OCI-LY3 (cell line): ENCODE measurements around the gene SOS2.

ENCODE experiments used
- H2AFZ ChIP-seq: fragments of 200-600, 300-600 bp; shearing (Covaris generic); 2 replicates; pipeline ENCODE4 v1.6.0; 2014; ENCODE audit warnings: antibody characterized with exemption, low read depth, low read length
- H3K27ac ChIP-seq: fragments of 200-600, 300-600 bp; sonication (generic); 2 replicates; pipeline ENCODE4 v1.5.1; 2014; ENCODE audit warnings: mild to moderate bottlenecking, low read length, moderate library complexity, mixed read lengths
- H3K27me3 ChIP-seq: fragments of 200-600, 300-600 bp; sonication (generic); 2 replicates; pipeline ENCODE4 v1.6.1; 2014; ENCODE audit warnings: low read depth, low read length, mixed read lengths
- H3K36me3 ChIP-seq: fragments of 200-600, 300-600 bp; sonication (generic); replicated peaks from 2 replicates; pipeline ENCODE3; 2014; ENCODE audit warnings: low read depth, low read length, mixed read lengths
- H3K4me1 ChIP-seq: fragments of 300-600, 200-600 bp; sonication (generic); 2 replicates; pipeline ENCODE4 v1.6.1; 2014; ENCODE audit warnings: low read length, mixed read lengths
- H3K4me2 ChIP-seq: fragments of 200-600, 300-600 bp; sonication (generic); 2 replicates; pipeline ENCODE4 v1.6.1; 2014; ENCODE audit warnings: low read length, mixed read lengths
- H3K4me3 ChIP-seq: fragments of 300-600, 200-600 bp; sonication (generic); 2 replicates; pipeline ENCODE4 v1.5.1; 2014; ENCODE audit warnings: antibody characterized with exemption, mild to moderate bottlenecking, low read length, moderate library complexity
- H3K79me2 ChIP-seq: fragments of 300-600, 200-600 bp; shearing (Covaris generic); 2 replicates; pipeline ENCODE4 v1.6.1; 2014; ENCODE audit warnings: mild to moderate bottlenecking, low read length, mixed read lengths
- H3K9ac ChIP-seq: fragments of 300-600, 200-600 bp; shearing (Covaris generic); 2 replicates; pipeline ENCODE4 v1.6.0; 2014; ENCODE audit warnings: mild to moderate bottlenecking, low read length, moderate library complexity
- H3K9me3 ChIP-seq: fragments of 200-600, 300-600 bp; shearing (Covaris generic); 2 replicates; pipeline ENCODE4 v1.6.1; 2014; ENCODE audit warnings: low read length, mixed read lengths; ENCODE audit not compliant: insufficient read depth
- H4K20me1 ChIP-seq: fragments of 200-600, 300-600 bp; sonication (generic); 2 replicates; pipeline ENCODE4 v1.6.1; 2016; ENCODE audit warnings: low read length, mixed read lengths; ENCODE audit not compliant: insufficient read depth
- EZH2phosphoT487 ChIP-seq: fragments of 200-600 bp; shearing (Covaris generic); IDR thresholded peaks from 2 replicates; pipeline ENCODE4 v1.6.1; 2018; ENCODE audit warnings: antibody characterized with exemption, mixed run types, low read depth
- TF ChIP-seq, protein P1 (sequence below): fragments of 200-600, 300-600 bp; sonication (generic); IDR thresholded peaks from 2 replicates; pipeline ENCODE4 v1.5.1; 2014; ENCODE audit warnings: antibody characterized with exemption, low read length, low read depth

The SOS2 gene

DNA sequence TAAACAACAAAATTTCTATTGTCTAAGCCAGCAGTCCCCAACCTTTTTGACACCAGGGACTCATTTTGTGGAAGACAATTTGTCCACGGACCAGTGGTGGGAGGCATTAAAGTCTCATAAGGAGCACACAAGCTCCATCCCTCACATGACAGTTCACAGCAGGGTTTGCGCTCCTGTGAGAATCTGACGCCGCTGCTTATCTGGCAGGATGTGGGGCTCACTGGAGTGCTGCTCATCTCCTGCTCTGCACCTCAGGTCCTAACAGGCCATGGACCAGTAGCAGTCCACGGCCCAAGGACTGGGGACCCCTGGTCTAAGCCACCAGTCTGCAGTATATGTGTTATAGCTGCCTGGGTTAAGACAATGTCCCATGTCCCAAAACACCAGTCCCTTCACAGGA is 142.2 kb downstream of the SOS2 start:
- H3K4me2 ChIP-seq = no peak overlapping the region
- TF ChIP-seq, protein P1, sequence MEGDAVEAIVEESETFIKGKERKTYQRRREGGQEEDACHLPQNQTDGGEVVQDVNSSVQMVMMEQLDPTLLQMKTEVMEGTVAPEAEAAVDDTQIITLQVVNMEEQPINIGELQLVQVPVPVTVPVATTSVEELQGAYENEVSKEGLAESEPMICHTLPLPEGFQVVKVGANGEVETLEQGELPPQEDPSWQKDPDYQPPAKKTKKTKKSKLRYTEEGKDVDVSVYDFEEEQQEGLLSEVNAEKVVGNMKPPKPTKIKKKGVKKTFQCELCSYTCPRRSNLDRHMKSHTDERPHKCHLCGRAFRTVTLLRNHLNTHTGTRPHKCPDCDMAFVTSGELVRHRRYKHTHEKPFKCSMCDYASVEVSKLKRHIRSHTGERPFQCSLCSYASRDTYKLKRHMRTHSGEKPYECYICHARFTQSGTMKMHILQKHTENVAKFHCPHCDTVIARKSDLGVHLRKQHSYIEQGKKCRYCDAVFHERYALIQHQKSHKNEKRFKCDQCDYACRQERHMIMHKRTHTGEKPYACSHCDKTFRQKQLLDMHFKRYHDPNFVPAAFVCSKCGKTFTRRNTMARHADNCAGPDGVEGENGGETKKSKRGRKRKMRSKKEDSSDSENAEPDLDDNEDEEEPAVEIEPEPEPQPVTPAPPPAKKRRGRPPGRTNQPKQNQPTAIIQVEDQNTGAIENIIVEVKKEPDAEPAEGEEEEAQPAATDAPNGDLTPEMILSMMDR = no peak
- no peak for TF ChIP-seq EZH2phosphoT487
- H3K9me3 ChIP-seq = no peaks in the 10 kb centered on the region
- no peak overlapping the region for H3K9ac ChIP-seq
- no peak overlapping the region for H3K4me3 ChIP-seq
- peaks cover 46% of the 10 kb centered on the region for H3K4me1 ChIP-seq
- no peaks in the 10 kb centered on the region for H3K79me2 ChIP-seq
- H4K20me1 ChIP-seq = no peaks in the 10 kb centered on the region
- no peak overlapping the region for H3K27ac ChIP-seq
- no peaks in the 10 kb centered on the region for H3K27me3 ChIP-seq
- H2AFZ ChIP-seq = no peak overlapping the region
- peaks cover 13% of the 10 kb centered on the region for H3K36me3 ChIP-seq

DNA sequence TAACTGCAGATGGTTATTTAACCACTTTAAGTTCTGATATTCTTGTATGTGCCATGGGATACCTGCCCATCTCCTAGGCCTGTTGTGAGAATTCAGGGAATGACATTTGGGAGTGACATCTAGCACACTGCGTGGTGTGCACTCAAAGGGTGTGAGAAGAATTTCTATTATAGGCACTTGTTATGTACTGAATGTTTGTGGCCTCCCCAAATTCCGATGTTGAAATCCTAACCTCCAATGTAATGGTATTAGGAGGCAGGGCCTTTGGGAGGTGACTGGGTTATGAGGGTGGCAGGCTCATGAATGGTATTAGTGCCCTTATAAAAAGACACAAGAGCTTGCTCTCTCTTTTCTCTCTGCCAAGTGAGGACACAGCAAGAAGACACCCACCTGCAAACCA is 142.6 kb downstream of the SOS2 start:
- H3K27me3 ChIP-seq = no peaks in the 10 kb centered on the region
- no peak overlapping the region for H3K27ac ChIP-seq
- H2AFZ ChIP-seq = no peak overlapping the region
- H3K4me1 ChIP-seq = peaks cover 51% of the 10 kb centered on the region
- no peaks in the 10 kb centered on the region for H3K79me2 ChIP-seq
- H3K9me3 ChIP-seq = no peaks in the 10 kb centered on the region
- no peak overlapping the region for H3K9ac ChIP-seq
- H3K4me3 ChIP-seq = no peak overlapping the region
- peaks cover 13% of the 10 kb centered on the region for H3K36me3 ChIP-seq
- TF ChIP-seq EZH2phosphoT487 = no peak
- TF ChIP-seq, protein P1 = no peak
- H3K4me2 ChIP-seq = no peak overlapping the region
- H4K20me1 ChIP-seq = no peaks in the 10 kb centered on the region

DNA sequence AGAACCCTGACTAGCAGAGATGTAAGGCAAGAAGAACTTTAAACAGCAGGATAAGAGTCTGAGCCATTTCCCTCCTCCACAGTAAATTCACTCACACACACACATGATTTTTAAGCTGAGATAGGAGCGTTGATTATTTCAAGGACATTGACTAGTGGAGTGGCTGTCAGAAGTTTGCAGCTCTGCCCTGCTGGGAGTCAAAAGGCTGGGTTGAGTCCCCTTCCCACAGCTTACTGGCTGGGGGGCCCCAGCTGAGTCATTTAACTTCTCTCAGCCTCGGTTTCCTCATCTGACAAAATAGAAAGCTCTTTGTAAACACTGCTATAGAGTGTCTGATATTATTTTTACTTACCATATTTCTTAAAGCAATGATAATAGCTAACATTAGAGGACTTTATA is 143.3 kb downstream of the SOS2 start:
- TF ChIP-seq, protein P1 = no peak
- no peak for TF ChIP-seq EZH2phosphoT487
- Histone ChIP-seq H3K4me3 (peak overlapping the region; percentile 6; the same call in 1 of the 2 replicates), H4K20me1 (no peaks in the 10 kb centered on the region), H3K36me3 (peaks cover 13% of the 10 kb centered on the region), H3K27me3 (no peaks in the 10 kb centered on the region), H3K27ac (peak overlapping the region; percentile 98), H2AFZ (no peak overlapping the region), H3K9me3 (no peaks in the 10 kb centered on the region), H3K4me2 (peak overlapping the region; percentile 77; the same call in 1 of the 2 replicates), H3K9ac (peak overlapping the region; percentile 95; the same call in 1 of the 2 replicates), H3K79me2 (no peaks in the 10 kb centered on the region), H3K4me1 (peaks cover 56% of the 10 kb centered on the region)

DNA sequence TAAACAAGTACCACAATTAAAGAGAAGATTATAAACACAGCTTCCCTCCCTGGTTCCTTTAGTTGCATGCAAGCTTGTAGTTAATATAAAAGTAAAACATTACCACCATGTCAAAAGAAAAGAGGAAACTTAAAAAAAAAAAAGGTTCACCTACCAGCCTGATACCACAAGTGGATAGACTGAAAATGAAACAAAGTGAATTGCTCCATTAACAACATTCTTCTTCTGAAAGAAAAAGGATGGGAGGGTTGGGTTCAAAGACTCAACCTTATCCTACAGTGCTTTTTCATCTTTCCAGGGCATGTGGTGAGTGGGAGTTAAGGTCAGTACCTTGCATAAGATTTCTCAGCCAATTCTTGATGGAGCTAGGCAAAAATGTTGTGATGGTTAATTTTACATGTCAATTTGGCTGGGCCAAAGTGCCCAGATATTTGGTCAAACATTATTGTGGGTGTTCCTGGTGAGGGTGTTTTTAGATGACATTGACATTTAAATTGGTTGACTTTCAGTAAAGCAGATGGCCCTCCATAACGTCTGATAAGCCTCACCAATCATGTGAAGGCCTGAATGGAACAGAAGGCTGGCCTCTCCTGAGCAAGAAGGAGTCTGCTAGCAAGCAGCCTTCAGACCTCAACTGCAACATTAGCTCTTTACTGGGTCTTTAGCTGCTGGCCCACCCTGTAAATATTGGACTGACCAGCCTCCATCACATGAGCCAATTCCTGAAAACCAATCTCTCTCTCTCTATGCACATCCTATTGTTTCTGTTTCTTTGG is 143.8 kb downstream of the SOS2 start:
- Histone ChIP-seq H4K20me1 (no peaks in the 10 kb centered on the region), H3K4me2 (peak overlapping the region; percentile 77), H3K36me3 (peaks cover 13% of the 10 kb centered on the region), H3K4me1 (peaks cover 61% of the 10 kb centered on the region), H2AFZ (no peak overlapping the region), H3K4me3 (peak overlapping the region; percentile 6; the same call in 1 of the 2 replicates), H3K9me3 (no peaks in the 10 kb centered on the region), H3K79me2 (no peaks in the 10 kb centered on the region), H3K27me3 (no peaks in the 10 kb centered on the region), H3K27ac (peak overlapping the region; percentile 98), H3K9ac (peak overlapping the region; percentile 95)
- TF ChIP-seq, protein P1 = no peak
- no peak for TF ChIP-seq EZH2phosphoT487
